Liver (tissue), 3 donors: Measurements from ENCODE around the gene PEMT.

ENCODE experiments used
- CTCF ChIP-seq: fragments of 150-350 bp; IDR thresholded peaks from 2 replicates; pipeline ENCODE4 v1.5.1; 2017; ENCODE audit warnings: improper control_type of control experiment, low read depth, low read length; ENCODE audit not compliant: missing input control
- EGR1 ChIP-seq, 2 donors: IDR thresholded peaks; 2 replicates each; pipeline ENCODE4 v1.6.1; 2016 to 2018; ENCODE audit warnings: antibody characterized with exemption in 2 of 2, low read depth in 2 of 2
- GABPA ChIP-seq, 2 donors: IDR thresholded peaks in 1 of 2; conservative IDR thresholded peaks in 1 of 2; 2 replicates each; pipeline ENCODE4 v1.6.1; 2016; ENCODE audit warnings: antibody characterized with exemption in 2 of 2, mild to moderate bottlenecking in 1 of 2, moderate library complexity in 1 of 2
- HNF4A ChIP-seq, 2 donors: conservative IDR thresholded peaks; 2 replicates each; pipeline ENCODE4 v1.6.1; 2016; ENCODE audit warnings: antibody characterized with exemption in 2 of 2, mild to moderate bottlenecking in 2 of 2
- JUND ChIP-seq, 2 donors: IDR thresholded peaks; 2 replicates each; pipeline ENCODE4 v1.6.1; 2016; ENCODE audit warnings: antibody characterized with exemption in 2 of 2
- RAD21 ChIP-seq, 2 donors: IDR thresholded peaks; 2 replicates each; pipeline ENCODE4 v1.6.1; 2016; ENCODE audit warnings: antibody characterized with exemption in 2 of 2, mild to moderate bottlenecking in 2 of 2
- RXRA ChIP-seq, 2 donors: IDR thresholded peaks; 2 replicates each; pipeline ENCODE4 v1.6.1; 2017 to 2018; ENCODE audit warnings: antibody characterized with exemption in 2 of 2, mild to moderate bottlenecking in 1 of 2
- TAF1 ChIP-seq: conservative IDR thresholded peaks from 2 replicates; pipeline ENCODE4 v1.6.1; 2016; ENCODE audit warnings: antibody characterized with exemption, mild to moderate bottlenecking
- YY1 ChIP-seq: IDR thresholded peaks from 2 replicates; pipeline ENCODE4 v1.6.1; 2016; ENCODE audit warnings: antibody characterized with exemption, mild to moderate bottlenecking
- TF ChIP-seq, protein P1 (sequence below): IDR thresholded peaks from 2 replicates; pipeline ENCODE4 v1.6.1; 2016; ENCODE audit warnings: antibody characterized with exemption
- TF ChIP-seq, protein P2 (sequence below): IDR thresholded peaks from 2 replicates; pipeline ENCODE4 v1.6.1; 2016; ENCODE audit warnings: antibody characterized with exemption
- TF ChIP-seq, protein P3 (sequence below): IDR thresholded peaks from 2 replicates; pipeline ENCODE4 v1.6.1; 2016; ENCODE audit warnings: antibody characterized with exemption, mild to moderate bottlenecking
- donor health status: healthy.
- donor health status: healthy.

DNA sequence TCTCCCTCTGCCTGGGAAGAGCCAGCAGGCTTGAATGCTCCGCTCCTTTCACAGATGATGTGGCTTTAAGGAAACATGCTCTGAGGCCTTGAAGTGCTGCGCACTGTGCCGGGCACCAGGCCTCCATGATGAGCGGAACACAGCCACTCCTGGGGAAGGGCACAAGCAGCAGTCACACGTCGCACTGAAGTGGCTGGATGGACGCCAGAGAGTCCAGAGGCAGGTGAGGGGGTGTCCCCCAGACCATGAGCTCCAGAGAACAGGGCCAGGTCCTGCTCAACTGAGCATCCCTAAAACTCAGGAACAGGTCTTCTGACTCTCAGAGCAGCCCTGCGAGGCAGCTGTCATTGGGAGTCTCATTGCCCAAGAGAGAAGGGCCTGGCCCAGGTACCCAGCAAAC lies 35.6 kb downstream of the PEMT start:
- TF ChIP-seq CTCF (no peak), RAD21 (IDR thresholded peaks at IDR 0.05) (no peak), JUND (IDR thresholded peaks at IDR 0.05) (no peak), EGR1 (IDR thresholded peaks at IDR 0.05; ENCODE audit: low read depth in 2 of 2) (no peak), HNF4A (conservative IDR thresholded peaks at IDR 0.05) (no peak), RXRA (IDR thresholded peaks at IDR 0.05) (no peak), GABPA (IDR thresholded peaks at IDR 0.05 in 1 of 2, conservative IDR thresholded peaks at IDR 0.05 in 1 of 2) (no peak), TAF1 (no peak), YY1 (no peak)
- TF ChIP-seq, protein P1, sequence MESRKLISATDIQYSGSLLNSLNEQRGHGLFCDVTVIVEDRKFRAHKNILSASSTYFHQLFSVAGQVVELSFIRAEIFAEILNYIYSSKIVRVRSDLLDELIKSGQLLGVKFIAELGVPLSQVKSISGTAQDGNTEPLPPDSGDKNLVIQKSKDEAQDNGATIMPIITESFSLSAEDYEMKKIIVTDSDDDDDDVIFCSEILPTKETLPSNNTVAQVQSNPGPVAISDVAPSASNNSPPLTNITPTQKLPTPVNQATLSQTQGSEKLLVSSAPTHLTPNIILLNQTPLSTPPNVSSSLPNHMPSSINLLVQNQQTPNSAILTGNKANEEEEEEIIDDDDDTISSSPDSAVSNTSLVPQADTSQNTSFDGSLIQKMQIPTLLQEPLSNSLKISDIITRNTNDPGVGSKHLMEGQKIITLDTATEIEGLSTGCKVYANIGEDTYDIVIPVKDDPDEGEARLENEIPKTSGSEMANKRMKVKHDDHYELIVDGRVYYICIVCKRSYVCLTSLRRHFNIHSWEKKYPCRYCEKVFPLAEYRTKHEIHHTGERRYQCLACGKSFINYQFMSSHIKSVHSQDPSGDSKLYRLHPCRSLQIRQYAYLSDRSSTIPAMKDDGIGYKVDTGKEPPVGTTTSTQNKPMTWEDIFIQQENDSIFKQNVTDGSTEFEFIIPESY = no peak
- TF ChIP-seq, protein P2, sequence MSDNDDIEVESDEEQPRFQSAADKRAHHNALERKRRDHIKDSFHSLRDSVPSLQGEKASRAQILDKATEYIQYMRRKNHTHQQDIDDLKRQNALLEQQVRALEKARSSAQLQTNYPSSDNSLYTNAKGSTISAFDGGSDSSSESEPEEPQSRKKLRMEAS = no peak
- TF ChIP-seq, protein P3, sequence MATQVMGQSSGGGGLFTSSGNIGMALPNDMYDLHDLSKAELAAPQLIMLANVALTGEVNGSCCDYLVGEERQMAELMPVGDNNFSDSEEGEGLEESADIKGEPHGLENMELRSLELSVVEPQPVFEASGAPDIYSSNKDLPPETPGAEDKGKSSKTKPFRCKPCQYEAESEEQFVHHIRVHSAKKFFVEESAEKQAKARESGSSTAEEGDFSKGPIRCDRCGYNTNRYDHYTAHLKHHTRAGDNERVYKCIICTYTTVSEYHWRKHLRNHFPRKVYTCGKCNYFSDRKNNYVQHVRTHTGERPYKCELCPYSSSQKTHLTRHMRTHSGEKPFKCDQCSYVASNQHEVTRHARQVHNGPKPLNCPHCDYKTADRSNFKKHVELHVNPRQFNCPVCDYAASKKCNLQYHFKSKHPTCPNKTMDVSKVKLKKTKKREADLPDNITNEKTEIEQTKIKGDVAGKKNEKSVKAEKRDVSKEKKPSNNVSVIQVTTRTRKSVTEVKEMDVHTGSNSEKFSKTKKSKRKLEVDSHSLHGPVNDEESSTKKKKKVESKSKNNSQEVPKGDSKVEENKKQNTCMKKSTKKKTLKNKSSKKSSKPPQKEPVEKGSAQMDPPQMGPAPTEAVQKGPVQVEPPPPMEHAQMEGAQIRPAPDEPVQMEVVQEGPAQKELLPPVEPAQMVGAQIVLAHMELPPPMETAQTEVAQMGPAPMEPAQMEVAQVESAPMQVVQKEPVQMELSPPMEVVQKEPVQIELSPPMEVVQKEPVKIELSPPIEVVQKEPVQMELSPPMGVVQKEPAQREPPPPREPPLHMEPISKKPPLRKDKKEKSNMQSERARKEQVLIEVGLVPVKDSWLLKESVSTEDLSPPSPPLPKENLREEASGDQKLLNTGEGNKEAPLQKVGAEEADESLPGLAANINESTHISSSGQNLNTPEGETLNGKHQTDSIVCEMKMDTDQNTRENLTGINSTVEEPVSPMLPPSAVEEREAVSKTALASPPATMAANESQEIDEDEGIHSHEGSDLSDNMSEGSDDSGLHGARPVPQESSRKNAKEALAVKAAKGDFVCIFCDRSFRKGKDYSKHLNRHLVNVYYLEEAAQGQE = no peak
